AG09309 (cell line): Measurements from ENCODE around the gene AEBP1.

Experiments used
- DNase-seq: peaks from one replicate; pipeline ENCODE4 v3.0.0-alpha.2; 2010; ENCODE audit warnings: low read depth
- H3K4me3 ChIP-seq: 2 replicates; pipeline ENCODE4 v1.5.1; 2011; ENCODE audit warnings: mild to moderate bottlenecking, low read depth, low read length, moderate library complexity; ENCODE audit not compliant: control insufficient read depth
- CTCF ChIP-seq: IDR thresholded peaks from 2 replicates; pipeline ENCODE4 v1.5.1; 2011; ENCODE audit warnings: mild to moderate bottlenecking, low read depth, low read length, inconsistent platforms; ENCODE audit not compliant: insufficient read depth, control insufficient read depth; ENCODE audit errors: missing control alignments

Gene AEBP1

GRCh38 chr7:44094883-44095592 lies 9.1 kb upstream of the AEBP1 start:
- DNase-seq: no peak
- H3K4me3 ChIP-seq: no peak overlapping the region
- no peak for TF ChIP-seq CTCF

GRCh38 chr7:44095781-44096180 lies 8.4 kb upstream of the AEBP1 start:
- no peak for DNase-seq
- TF ChIP-seq CTCF: no peak
- H3K4me3 ChIP-seq: no peak overlapping the region

- no peak for TF ChIP-seq CTCF
- no peak overlapping the region for H3K4me3 ChIP-seq
- DNase-seq: no peak
Observed at GRCh38 chr7:44096326-44096881, 7.7 kb upstream of the AEBP1 start.

- no peak for DNase-seq
- TF ChIP-seq CTCF: no peak
- no peak overlapping the region for H3K4me3 ChIP-seq
Observed at GRCh38 chr7:44097064-44097932, 6.8 kb upstream of the AEBP1 start.

GRCh38 chr7:44098092-44099068 lies 5.8 kb upstream of the AEBP1 start:
- no peak for TF ChIP-seq CTCF
- no peak overlapping the region for H3K4me3 ChIP-seq
- no peak for DNase-seq

GRCh38 chr7:44099669-44100068 lies 4.5 kb upstream of the AEBP1 start:
- DNase-seq: no peak
- no peak for TF ChIP-seq CTCF

More at GRCh38 chr7:44099669-44100068, 4.5 kb upstream of the AEBP1 start:
- H3K4me3 ChIP-seq: no peak overlapping the region
